Measurements from ENCODE around the gene ZNF174.

Gene ZNF174

DNA sequence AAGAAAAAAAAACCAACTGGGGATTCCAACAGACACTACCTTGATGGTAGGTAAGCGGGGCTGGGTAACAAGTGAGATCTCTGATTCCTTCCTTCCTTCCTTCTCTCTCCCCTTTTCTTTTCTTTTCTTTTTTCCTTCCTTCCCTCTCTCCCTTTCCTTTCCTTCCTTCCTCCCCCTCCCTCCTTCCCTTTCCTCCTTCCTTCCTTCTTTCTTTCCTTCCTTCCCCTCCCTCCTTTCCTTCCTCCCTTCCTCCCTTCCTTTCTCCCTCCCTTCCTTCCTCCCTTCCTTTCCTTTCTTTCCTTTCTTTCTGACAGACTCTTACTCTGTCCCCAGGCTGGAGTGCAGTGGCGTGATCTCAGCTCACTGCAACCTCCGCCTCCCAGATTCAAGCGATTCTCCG is 25.3 kb upstream of the ZNF174 start:
- H3K9me3 ChIP-seq (ENCODE audit: insufficient read depth, low read depth, low read length) = peaks cover 18% of the 10 kb centered on the region
- no peak overlapping the region for H3K23ac ChIP-seq (ENCODE audit: low read length)
- no peak overlapping the region for H3K4me3 ChIP-seq (ENCODE audit: low read depth, low read length)
- H2BK120ac ChIP-seq (ENCODE audit: insufficient read depth, low read length, poor library complexity) = no peak overlapping the region
- no peak for DNase-seq
- no peak overlapping the region for H2BK5ac ChIP-seq (ENCODE audit: low read depth, low read length, poor library complexity)
- no peak overlapping the region for H2AK5ac ChIP-seq (ENCODE audit: low read length)
- H3K27me3 ChIP-seq (ENCODE audit: insufficient read depth, low read length) = no peaks in the 10 kb centered on the region
- no peak overlapping the region for H2BK12ac ChIP-seq (ENCODE audit: low read length)
- H3K18ac ChIP-seq (ENCODE audit: low read length) = no peak overlapping the region
- no peak overlapping the region for H3K4me2 ChIP-seq (ENCODE audit: low read length)
- H3K36me3 ChIP-seq (ENCODE audit: control insufficient read depth in 1 of 2, insufficient read depth in 2 of 2, low read length in 2 of 2) = no peaks in the 10 kb centered on the region
- no CpG with 5 or more reads among the region's 5 CpGs for whole genome bisulfite sequencing (ENCODE audit: extremely low coverage, insufficient coverage, insufficient read length)
- no peaks in the 10 kb centered on the region for H3K4me1 ChIP-seq (ENCODE audit: control insufficient read depth in 1 of 2, insufficient read depth in 2 of 2, low read length in 2 of 2)
- H2AFZ ChIP-seq (ENCODE audit: insufficient read depth, low read length, poor library complexity) = no peak overlapping the region
- H4K8ac ChIP-seq (ENCODE audit: low read depth, low read length) = no peak overlapping the region
- no peak overlapping the region for H4K91ac ChIP-seq (ENCODE audit: low read depth, low read length)
- H3K14ac ChIP-seq (ENCODE audit: low read length) = no peak overlapping the region
- no peaks in the 10 kb centered on the region for H3K79me1 ChIP-seq (ENCODE audit: low read length)
- H3K27ac ChIP-seq (ENCODE audit: low read depth, low read length) = no peak overlapping the region
- H3K4ac ChIP-seq (ENCODE audit: low read depth, low read length) = no peak overlapping the region
- H3K9ac ChIP-seq (ENCODE audit: low read length) = no peak overlapping the region
- H3K79me2 ChIP-seq (ENCODE audit: control insufficient read depth, insufficient read depth, low read length, poor library complexity) = no peaks in the 10 kb centered on the region
- no peak overlapping the region for H4K12ac ChIP-seq (ENCODE audit: low read depth, low read length)

DNA sequence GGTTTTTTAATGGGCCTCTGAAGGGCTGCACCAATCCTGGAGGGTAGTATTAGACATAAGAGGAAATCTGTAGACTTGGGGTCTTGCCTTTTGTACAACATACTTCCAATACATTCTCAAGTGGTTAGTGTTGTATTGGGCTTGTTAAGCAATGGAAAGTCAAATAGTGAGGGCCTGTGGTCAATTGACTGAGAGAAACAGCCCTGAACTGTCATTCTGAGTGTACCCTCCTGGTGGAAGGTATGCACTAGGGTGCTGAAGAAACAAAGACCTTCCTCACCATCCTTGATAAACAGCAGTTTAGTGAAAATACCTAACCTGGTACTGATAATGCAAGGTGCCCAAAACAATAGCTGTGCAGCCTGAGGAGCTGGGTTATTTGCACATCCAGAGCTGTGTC is 23.1 kb upstream of the ZNF174 start:
- H3K36me3 ChIP-seq (ENCODE audit: control insufficient read depth in 1 of 2, insufficient read depth in 2 of 2, low read length in 2 of 2) = peaks cover 5 to 8% of the 10 kb centered on the region in 2 experiments
- H3K4me1 ChIP-seq (ENCODE audit: control insufficient read depth in 1 of 2, insufficient read depth in 2 of 2, low read length in 2 of 2) = no peaks in the 10 kb centered on the region
- no peak overlapping the region for H3K14ac ChIP-seq (ENCODE audit: low read length)
- H3K9me3 ChIP-seq (ENCODE audit: insufficient read depth, low read depth, low read length) = peaks cover 28% of the 10 kb centered on the region
- no peaks in the 10 kb centered on the region for H3K79me2 ChIP-seq (ENCODE audit: control insufficient read depth, insufficient read depth, low read length, poor library complexity)
- H3K4ac ChIP-seq (ENCODE audit: low read depth, low read length) = no peak overlapping the region
- no peak overlapping the region for H3K4me2 ChIP-seq (ENCODE audit: low read length)
- H3K27me3 ChIP-seq (ENCODE audit: insufficient read depth, low read length) = no peaks in the 10 kb centered on the region
- no peak overlapping the region for H2AFZ ChIP-seq (ENCODE audit: insufficient read depth, low read length, poor library complexity)
- H3K79me1 ChIP-seq (ENCODE audit: low read length) = no peaks in the 10 kb centered on the region
- DNase-seq = no peak
- no peak overlapping the region for H4K91ac ChIP-seq (ENCODE audit: low read depth, low read length)
- no peak overlapping the region for H2BK12ac ChIP-seq (ENCODE audit: low read length)
- H2AK5ac ChIP-seq (ENCODE audit: low read length) = no peak overlapping the region
- no peak overlapping the region for H2BK120ac ChIP-seq (ENCODE audit: insufficient read depth, low read length, poor library complexity)
- no peak overlapping the region for H3K4me3 ChIP-seq (ENCODE audit: low read depth, low read length)
- H2BK5ac ChIP-seq (ENCODE audit: low read depth, low read length, poor library complexity) = no peak overlapping the region
- H3K27ac ChIP-seq (ENCODE audit: low read depth, low read length) = no peak overlapping the region
- H3K18ac ChIP-seq (ENCODE audit: low read length) = no peak overlapping the region
- H4K12ac ChIP-seq (ENCODE audit: low read depth, low read length) = no peak overlapping the region
- H3K9ac ChIP-seq (ENCODE audit: low read length) = no peak overlapping the region
- no peak overlapping the region for H4K8ac ChIP-seq (ENCODE audit: low read depth, low read length)
- no peak overlapping the region for H3K23ac ChIP-seq (ENCODE audit: low read length)

GRCh38 chr16:3383045-3383448 is 18.0 kb upstream of the ZNF174 start:
- Histone ChIP-seq H3K14ac (ENCODE audit: low read length) (no peak overlapping the region), H4K8ac (ENCODE audit: low read depth, low read length) (no peak overlapping the region), H2BK5ac (ENCODE audit: low read depth, low read length, poor library complexity) (no peak overlapping the region), H2AK5ac (ENCODE audit: low read length) (no peak overlapping the region), H2BK12ac (ENCODE audit: low read length) (no peak overlapping the region), H3K36me3 (ENCODE audit: control insufficient read depth in 1 of 2, insufficient read depth in 2 of 2, low read length in 2 of 2) (peaks cover 28 to 31% of the 10 kb centered on the region in 2 experiments), H3K79me1 (ENCODE audit: low read length) (no peaks in the 10 kb centered on the region), H3K18ac (ENCODE audit: low read length) (no peak overlapping the region), H3K4me1 (ENCODE audit: control insufficient read depth in 1 of 2, insufficient read depth in 2 of 2, low read length in 2 of 2) (no peaks in the 10 kb centered on the region), H3K4me2 (ENCODE audit: low read length) (no peak overlapping the region), H3K79me2 (ENCODE audit: control insufficient read depth, insufficient read depth, low read length, poor library complexity) (no peaks in the 10 kb centered on the region), H3K27me3 (ENCODE audit: insufficient read depth, low read length) (no peaks in the 10 kb centered on the region), H2BK120ac (ENCODE audit: insufficient read depth, low read length, poor library complexity) (no peak overlapping the region), H3K9ac (ENCODE audit: low read length) (no peak overlapping the region), H3K27ac (ENCODE audit: low read depth, low read length) (no peak overlapping the region), H4K12ac (ENCODE audit: low read depth, low read length) (no peak overlapping the region), H3K4me3 (ENCODE audit: low read depth, low read length) (no peak overlapping the region), H2AFZ (ENCODE audit: insufficient read depth, low read length, poor library complexity) (no peak overlapping the region), H3K4ac (ENCODE audit: low read depth, low read length) (no peak overlapping the region), H3K23ac (ENCODE audit: low read length) (no peak overlapping the region), H4K91ac (ENCODE audit: low read depth, low read length) (no peak overlapping the region), H3K9me3 (ENCODE audit: insufficient read depth, low read depth, low read length) (peaks cover 36% of the 10 kb centered on the region)
- no CpG with 5 or more reads among the region's 10 CpGs for WGBS (ENCODE audit: extremely low coverage, insufficient coverage, insufficient read length)
- no peak for DNase-seq

GRCh38 chr16:3388325-3388724 is 12.7 kb upstream of the ZNF174 start:
- no peaks in the 10 kb centered on the region for H3K79me1 ChIP-seq (ENCODE audit: low read length)
- peaks cover 43 to 45% of the 10 kb centered on the region in 2 experiments for H3K36me3 ChIP-seq (ENCODE audit: control insufficient read depth in 1 of 2, insufficient read depth in 2 of 2, low read length in 2 of 2)
- H3K9me3 ChIP-seq (ENCODE audit: insufficient read depth, low read depth, low read length) = peaks cover 21% of the 10 kb centered on the region
- no peak overlapping the region for H3K4me3 ChIP-seq (ENCODE audit: low read depth, low read length)
- no peaks in the 10 kb centered on the region for H3K27me3 ChIP-seq (ENCODE audit: insufficient read depth, low read length)
- no peak overlapping the region for H3K4ac ChIP-seq (ENCODE audit: low read depth, low read length)
- no peaks in the 10 kb centered on the region for H3K79me2 ChIP-seq (ENCODE audit: control insufficient read depth, insufficient read depth, low read length, poor library complexity)
- H3K27ac ChIP-seq (ENCODE audit: low read depth, low read length) = no peak overlapping the region
- no peak overlapping the region for H4K91ac ChIP-seq (ENCODE audit: low read depth, low read length)
- H3K14ac ChIP-seq (ENCODE audit: low read length) = no peak overlapping the region
- no peak overlapping the region for H4K12ac ChIP-seq (ENCODE audit: low read depth, low read length)
- DNase-seq = no peak
- H2AFZ ChIP-seq (ENCODE audit: insufficient read depth, low read length, poor library complexity) = no peak overlapping the region
- H3K4me2 ChIP-seq (ENCODE audit: low read length) = no peak overlapping the region
- H3K9ac ChIP-seq (ENCODE audit: low read length) = no peak overlapping the region
- H3K4me1 ChIP-seq (ENCODE audit: control insufficient read depth in 1 of 2, insufficient read depth in 2 of 2, low read length in 2 of 2) = no peaks in the 10 kb centered on the region
- H2BK5ac ChIP-seq (ENCODE audit: low read depth, low read length, poor library complexity) = no peak overlapping the region
- H2BK120ac ChIP-seq (ENCODE audit: insufficient read depth, low read length, poor library complexity) = no peak overlapping the region
- no peak overlapping the region for H2AK5ac ChIP-seq (ENCODE audit: low read length)
- H3K18ac ChIP-seq (ENCODE audit: low read length) = no peak overlapping the region
- H3K23ac ChIP-seq (ENCODE audit: low read length) = no peak overlapping the region
- WGBS (ENCODE audit: extremely low coverage, insufficient coverage, insufficient read length) = no CpG with 5 or more reads among the region's 6 CpGs
- no peak overlapping the region for H4K8ac ChIP-seq (ENCODE audit: low read depth, low read length)
- H2BK12ac ChIP-seq (ENCODE audit: low read length) = no peak overlapping the region

All from trophoblast cell (in vitro differentiated cells and primary cell).